Effector memory CD4-positive, alpha-beta T cell (primary cell): ENCODE data around the gene FAM20A.
A peak's percentile ranks its signal among the peaks of the same experiment; 100 is the strongest.

Experiments used
- DNase-seq, 3 donors: peaks; one replicate each; pipeline ENCODE4 v3.0.0-alpha.2; 2020
- H3K27ac ChIP-seq: 2 replicates; pipeline ENCODE4 v1.7.0; 2013; ENCODE audit warnings: mild to moderate bottlenecking, low read length, moderate library complexity; ENCODE audit not compliant: insufficient read depth, poor library complexity, severe bottlenecking
- H3K27me3 ChIP-seq: replicated peaks from 2 replicates; pipeline ENCODE4 v1.7.0; 2013; ENCODE audit warnings: mild to moderate bottlenecking, low read length; ENCODE audit not compliant: insufficient read depth, control insufficient read depth, poor library complexity, severe bottlenecking
- H3K36me3 ChIP-seq: 2 replicates; pipeline ENCODE4 v1.7.0; 2013; ENCODE audit warnings: mild to moderate bottlenecking, low read length, moderate library complexity; ENCODE audit not compliant: control insufficient read depth, insufficient read depth
- H3K4me1 ChIP-seq: 2 replicates; pipeline ENCODE4 v1.7.0; 2013; ENCODE audit warnings: low read length, mild to moderate bottlenecking; ENCODE audit not compliant: control insufficient read depth, insufficient read depth, poor library complexity, severe bottlenecking
- H3K4me3 ChIP-seq: 2 replicates; pipeline ENCODE4 v1.7.0; 2013; ENCODE audit warnings: low read length, low read depth, mild to moderate bottlenecking; ENCODE audit not compliant: insufficient read depth, poor library complexity, severe bottlenecking
- H3K9me3 ChIP-seq: 2 replicates; pipeline ENCODE4 v1.7.0; 2013; ENCODE audit warnings: mild to moderate bottlenecking, low read length, moderate library complexity; ENCODE audit not compliant: control insufficient read depth
- total RNA-seq, 3 donors: gene quantifications; one replicate each; lab custom pipeline; 2026; lab: John Stamatoyannopoulos, UW

Gene FAM20A
- 0 reads per million in 3 donors for total RNA-seq

DNA sequence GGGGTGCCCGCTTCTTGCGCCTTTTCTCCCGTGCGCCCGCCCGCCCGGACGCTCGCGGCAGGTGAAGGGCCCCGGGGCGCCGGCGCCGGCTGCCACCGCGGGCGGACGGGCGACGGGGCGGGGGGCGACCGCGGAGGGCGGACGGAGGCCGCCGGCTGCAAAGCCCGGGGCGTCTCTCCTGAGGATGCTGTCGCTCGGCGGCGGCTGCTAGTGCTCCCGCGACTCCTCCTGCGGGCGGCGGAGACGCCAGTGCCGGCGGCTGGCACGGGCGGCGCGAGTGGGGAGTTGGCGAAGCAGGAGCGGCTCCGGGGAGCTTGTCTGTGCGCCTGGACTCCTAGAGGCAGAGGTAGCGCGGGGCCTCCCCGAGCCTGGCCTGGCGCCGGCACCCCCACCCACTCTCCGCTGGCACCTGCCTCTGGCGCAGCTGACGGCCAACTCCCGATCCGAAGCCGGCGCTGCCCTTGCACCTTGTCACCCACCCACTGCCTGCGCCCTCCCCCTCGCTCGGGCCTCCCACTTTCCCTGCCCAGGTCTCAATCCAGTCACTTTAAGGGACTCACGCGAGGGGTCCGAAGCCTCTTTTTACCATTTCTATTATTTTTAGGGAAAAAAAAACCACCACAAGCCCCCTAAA is at the start of gene FAM20A:
FAM20A (minus strand) TSS at position 437 of the 634 bp plus-strand sequence. CDS start 701 bp downstream, outside the sequence.
- H3K36me3 ChIP-seq = no peaks in the 10 kb centered on the region
- no peak within 1 kb of the TSS for H3K27ac ChIP-seq
- H3K4me3 ChIP-seq = peak within 1 kb of the TSS; percentile 22
- peaks cover 28% of the 10 kb centered on the region for H3K27me3 ChIP-seq
- peaks cover 8% of the 10 kb centered on the region for H3K4me1 ChIP-seq
- no peaks in the 10 kb centered on the region for H3K9me3 ChIP-seq
- DNase-seq = no peak

DNA sequence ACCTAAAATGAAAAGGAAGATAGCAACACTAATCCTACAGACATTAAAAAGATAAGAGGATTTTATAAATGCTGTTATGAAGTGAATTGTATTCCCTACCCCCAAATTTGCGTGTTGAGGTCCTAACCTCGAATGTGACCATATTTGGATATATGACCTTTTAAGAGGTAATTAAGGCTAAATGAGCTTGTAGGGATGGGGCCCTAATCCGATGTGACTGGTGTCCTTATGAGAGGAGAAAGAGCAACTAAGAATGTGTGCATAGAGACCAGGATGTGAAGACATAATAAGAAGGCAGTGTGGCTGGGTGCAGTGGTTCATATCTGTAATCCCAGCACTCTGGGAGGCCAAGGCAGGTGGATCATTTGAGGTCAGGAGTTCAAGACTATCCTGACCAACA is 48.2 kb upstream of the FAM20A start:
- H3K4me1 ChIP-seq = no peaks in the 10 kb centered on the region
- no peaks in the 10 kb centered on the region for H3K27me3 ChIP-seq
- H3K4me3 ChIP-seq = no peak overlapping the region
- no peaks in the 10 kb centered on the region for H3K9me3 ChIP-seq
- H3K36me3 ChIP-seq = no peaks in the 10 kb centered on the region
- H3K27ac ChIP-seq = no peak overlapping the region
- no peak for DNase-seq

DNA sequence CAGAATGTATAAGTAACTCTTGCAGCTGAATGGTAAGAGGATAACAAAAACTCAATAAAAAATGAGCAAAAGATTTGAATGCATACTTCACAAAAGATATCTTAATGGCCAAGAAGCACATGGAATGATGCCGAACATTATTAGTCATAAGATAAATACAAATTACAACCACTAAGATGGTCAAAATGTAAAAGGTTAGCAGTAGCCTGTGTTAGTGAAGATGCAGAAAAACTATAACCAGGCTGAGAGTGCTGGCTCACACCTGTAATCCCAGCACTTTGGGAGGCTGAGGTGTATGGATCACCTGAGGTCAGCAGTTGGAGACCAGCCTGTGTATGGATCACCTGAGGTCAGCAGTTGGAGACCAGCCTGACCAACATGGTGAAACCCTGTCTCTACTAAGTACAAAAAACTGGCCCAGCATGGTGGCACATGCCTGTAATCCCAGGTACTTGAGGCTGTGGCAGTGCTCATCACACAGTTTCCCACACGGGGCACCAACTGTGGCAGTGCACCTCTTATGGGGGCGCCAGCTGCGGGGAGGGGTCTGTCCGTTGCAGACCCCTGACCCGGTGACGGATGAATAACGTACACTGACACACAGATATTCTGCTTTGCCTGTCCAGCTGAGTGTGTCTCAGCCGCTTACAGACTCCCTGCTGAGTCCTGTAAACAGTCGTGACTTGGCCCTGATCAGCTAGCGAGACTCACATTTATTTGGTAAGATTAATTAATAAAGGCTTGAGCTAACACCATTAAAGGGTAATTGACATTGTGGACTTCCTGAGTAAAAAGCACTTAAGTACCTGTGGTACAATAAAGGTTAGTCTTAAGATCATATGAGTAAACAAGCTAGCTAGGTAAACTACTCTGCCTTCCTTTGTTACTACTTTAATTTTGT is 45.7 kb upstream of the FAM20A start:
- no peak overlapping the region for H3K27ac ChIP-seq
- H3K36me3 ChIP-seq = no peaks in the 10 kb centered on the region
- no peak for DNase-seq
- no peaks in the 10 kb centered on the region for H3K4me1 ChIP-seq
- H3K27me3 ChIP-seq = no peaks in the 10 kb centered on the region
- H3K9me3 ChIP-seq = no peaks in the 10 kb centered on the region
- no peak overlapping the region for H3K4me3 ChIP-seq

DNA sequence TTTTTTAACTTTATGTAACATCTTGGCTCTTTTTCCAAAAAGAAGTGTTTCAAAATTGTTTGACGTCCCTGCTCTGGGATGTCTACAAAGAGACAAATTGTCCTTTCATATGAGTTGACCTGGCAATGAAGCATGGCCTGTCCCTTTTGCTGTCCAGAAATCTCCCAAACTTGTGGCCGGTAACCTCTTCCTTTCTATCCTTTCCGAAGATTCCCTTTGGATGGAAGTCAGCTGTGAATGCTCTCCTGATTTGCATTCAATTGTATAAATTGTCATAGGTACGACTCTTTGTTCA is 40.9 kb upstream of the FAM20A start:
- DNase-seq = no peak
- Histone ChIP-seq H3K36me3 (no peaks in the 10 kb centered on the region), H3K4me3 (no peak overlapping the region), H3K27me3 (no peaks in the 10 kb centered on the region), H3K27ac (no peak overlapping the region), H3K9me3 (no peaks in the 10 kb centered on the region), H3K4me1 (no peaks in the 10 kb centered on the region)

DNA sequence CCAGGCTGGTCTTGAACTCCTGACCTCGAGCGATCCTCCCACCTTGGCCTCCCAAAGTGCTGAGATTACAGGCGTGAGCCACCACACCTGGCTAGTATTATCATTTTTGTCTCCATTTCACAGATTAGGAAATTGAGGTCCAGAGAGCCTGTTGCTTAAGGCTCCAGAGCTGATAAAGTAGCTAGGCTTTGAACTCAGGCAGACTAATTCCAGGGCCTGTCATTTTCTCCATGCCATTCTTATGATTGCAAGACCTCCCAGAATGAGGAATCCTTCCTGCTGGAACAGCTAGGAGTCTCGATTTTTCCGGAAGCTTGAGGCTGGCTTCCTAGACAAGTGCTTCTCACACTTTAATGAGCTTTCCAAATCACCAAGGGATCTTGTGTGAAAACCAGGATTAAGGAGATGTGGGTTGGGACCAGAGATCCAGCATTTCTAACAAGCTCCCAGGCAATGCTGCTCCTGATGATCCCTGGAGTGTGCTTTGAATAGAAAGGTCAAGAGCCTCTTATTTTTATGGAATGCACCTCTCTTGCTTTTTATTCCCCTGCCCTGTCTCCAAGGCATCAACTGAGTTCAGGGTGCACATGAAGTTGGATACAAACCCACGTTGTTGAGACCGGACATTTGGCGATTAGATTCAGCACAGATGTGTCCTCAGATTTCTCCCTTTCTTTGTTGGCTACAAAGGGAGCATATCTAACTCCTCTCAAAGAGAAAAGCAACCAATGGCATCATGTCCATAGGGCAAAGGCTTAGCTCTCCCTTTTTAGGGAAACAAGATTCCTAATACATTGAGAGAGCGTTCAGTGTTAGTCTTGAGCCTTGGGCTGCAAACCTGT is 40.3 kb upstream of the FAM20A start:
- no peaks in the 10 kb centered on the region for H3K36me3 ChIP-seq
- no peaks in the 10 kb centered on the region for H3K9me3 ChIP-seq
- no peak overlapping the region for H3K27ac ChIP-seq
- H3K27me3 ChIP-seq = no peaks in the 10 kb centered on the region
- H3K4me1 ChIP-seq = no peaks in the 10 kb centered on the region
- H3K4me3 ChIP-seq = no peak overlapping the region
- no peak for DNase-seq

DNA sequence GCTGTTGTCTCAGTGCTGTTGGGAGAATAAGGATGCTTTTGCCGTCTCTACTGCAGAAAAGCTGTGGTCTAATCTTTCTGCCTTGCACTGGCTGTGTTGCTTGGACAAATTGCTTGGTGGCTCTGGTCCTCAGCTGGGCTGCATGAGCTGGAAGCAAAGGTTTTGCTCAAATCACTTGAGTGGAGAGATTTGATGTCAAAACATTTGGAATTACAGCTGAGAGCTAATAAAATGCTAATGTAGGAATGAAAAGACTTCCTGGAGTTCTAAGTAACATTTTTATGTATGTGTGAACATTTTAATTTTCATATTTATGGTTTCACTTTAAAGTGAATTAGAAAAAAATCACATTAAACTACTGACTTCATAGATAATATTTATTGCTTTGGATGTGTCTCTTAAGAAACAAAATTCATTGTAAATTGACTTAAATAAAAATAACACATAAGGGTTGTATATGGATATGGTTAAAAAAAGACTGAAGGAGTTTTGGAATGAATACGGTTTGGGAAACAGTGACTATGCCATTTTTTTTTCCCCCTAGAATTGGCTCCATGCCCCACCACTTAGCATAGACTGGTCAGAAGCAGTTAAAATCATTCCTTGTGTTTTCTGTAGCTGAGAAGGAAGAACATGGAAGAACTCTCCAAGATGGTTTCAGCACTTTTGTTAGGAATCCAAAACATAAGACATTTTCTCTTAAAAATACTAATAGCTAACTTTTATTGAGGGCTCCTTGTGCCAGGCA is 39.2 kb upstream of the FAM20A start:
- H3K27ac ChIP-seq = no peak overlapping the region
- H3K27me3 ChIP-seq = no peaks in the 10 kb centered on the region
- no peaks in the 10 kb centered on the region for H3K36me3 ChIP-seq
- no peak for DNase-seq
- H3K9me3 ChIP-seq = no peaks in the 10 kb centered on the region
- H3K4me1 ChIP-seq = no peaks in the 10 kb centered on the region
- H3K4me3 ChIP-seq = no peak overlapping the region

DNA sequence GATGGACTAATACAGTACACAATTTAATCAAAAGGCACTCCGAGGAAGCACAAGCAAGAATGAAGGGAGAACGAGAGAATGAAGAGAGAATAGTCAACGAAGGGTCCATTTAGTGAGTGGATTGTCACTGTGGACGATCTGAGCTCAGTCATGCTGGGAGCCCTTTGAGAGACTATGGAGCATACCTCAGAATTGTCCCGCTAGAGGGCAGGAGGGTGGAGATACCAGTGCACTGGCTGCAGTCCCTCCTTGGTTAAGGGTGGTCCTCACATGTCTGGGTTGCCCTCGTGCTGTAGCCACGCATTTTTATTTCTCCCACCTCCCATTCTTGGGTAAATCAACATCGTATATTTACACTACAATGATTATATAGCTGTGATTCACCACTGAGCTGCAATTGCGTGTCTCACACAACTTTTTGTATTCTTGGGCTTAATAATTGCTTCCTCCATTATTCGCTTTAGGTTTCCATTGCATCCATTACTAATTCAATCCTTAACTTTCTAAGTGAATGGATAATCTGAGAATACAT is 33.2 kb upstream of the FAM20A start:
- no peaks in the 10 kb centered on the region for H3K9me3 ChIP-seq
- no peak overlapping the region for H3K27ac ChIP-seq
- H3K4me3 ChIP-seq = no peak overlapping the region
- no peaks in the 10 kb centered on the region for H3K4me1 ChIP-seq
- DNase-seq = no peak
- no peaks in the 10 kb centered on the region for H3K36me3 ChIP-seq
- no peaks in the 10 kb centered on the region for H3K27me3 ChIP-seq

DNA sequence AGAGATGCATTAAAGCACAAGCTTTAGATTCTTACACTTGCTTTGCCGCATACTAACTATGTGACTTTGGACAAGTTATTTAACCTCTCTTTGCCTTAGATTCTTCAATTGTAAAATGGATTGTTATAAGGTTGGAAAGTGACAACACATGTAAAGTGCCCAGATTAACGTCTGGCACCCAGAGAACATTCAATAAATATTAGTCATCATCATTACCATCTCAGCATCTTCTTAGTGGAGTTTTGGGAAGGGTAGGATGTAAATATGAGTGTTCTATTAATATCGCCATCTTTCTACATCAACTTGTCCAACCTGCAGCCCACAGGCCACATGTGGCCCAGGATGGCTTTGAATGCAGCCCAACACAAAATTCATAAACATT is 27.4 kb upstream of the FAM20A start:
- DNase-seq = no peak
- no peak overlapping the region for H3K27ac ChIP-seq
- H3K4me1 ChIP-seq = no peaks in the 10 kb centered on the region
- H3K4me3 ChIP-seq = no peak overlapping the region
- H3K36me3 ChIP-seq = no peaks in the 10 kb centered on the region
- no peaks in the 10 kb centered on the region for H3K27me3 ChIP-seq
- H3K9me3 ChIP-seq = no peaks in the 10 kb centered on the region

DNA sequence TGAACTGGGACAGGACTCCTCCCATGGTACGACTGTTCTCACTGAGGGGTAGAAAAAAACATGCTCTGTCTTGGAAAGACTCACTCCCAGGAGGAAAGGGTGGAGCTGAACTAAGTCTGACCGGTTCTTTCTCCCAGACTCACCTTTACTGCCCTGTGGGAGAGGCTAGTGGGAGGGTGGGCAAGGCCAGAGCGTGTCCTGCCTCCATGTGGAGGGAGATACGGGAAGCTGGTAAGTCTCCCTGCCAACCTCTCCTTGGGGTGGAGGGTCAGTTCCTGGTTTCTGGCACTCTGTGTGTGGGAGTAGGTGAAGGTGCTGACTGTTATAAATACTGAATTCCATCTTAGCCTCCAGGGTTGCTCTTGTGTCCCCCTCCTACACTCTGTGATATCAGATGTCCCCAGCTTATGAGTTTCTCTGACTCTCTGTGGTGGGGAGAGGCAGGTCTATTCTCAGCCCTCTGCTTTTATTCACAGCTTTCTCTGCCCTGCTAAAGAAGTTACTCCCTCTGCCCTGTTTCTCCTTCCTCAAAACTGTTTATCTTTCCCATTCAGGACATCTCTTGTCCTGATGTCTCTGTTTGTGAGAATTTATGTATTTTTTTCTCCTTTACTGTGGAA is 26.9 kb upstream of the FAM20A start:
- no peaks in the 10 kb centered on the region for H3K36me3 ChIP-seq
- DNase-seq = no peak
- H3K4me3 ChIP-seq = no peak overlapping the region
- H3K27ac ChIP-seq = no peak overlapping the region
- no peaks in the 10 kb centered on the region for H3K27me3 ChIP-seq
- no peaks in the 10 kb centered on the region for H3K4me1 ChIP-seq
- H3K9me3 ChIP-seq = no peaks in the 10 kb centered on the region
